Trophoblast cell (in vitro differentiated cells and primary cell): ENCODE results near the gene PCGF3.

Source experiments
- DNase-seq, 2 donors: peaks; one replicate each; pipeline ENCODE4 v3.0.0-alpha.2; 2016
- H2AFZ ChIP-seq: 2 replicates; pipeline ENCODE4 v1.6.1; 2013; ENCODE audit warnings: low read length, moderate library complexity, mild to moderate bottlenecking; ENCODE audit not compliant: insufficient read depth, poor library complexity
- H2AK5ac ChIP-seq: 2 replicates; pipeline ENCODE4 v1.6.1; 2013; ENCODE audit warnings: mild to moderate bottlenecking, low read length
- H2BK120ac ChIP-seq: 2 replicates; pipeline ENCODE4 v1.6.1; 2013; ENCODE audit warnings: low read length, mild to moderate bottlenecking, moderate library complexity; ENCODE audit not compliant: insufficient read depth, poor library complexity
- H2BK12ac ChIP-seq: 2 replicates; pipeline ENCODE4 v1.6.1; 2013; ENCODE audit warnings: mild to moderate bottlenecking, low read length, moderate library complexity
- H2BK5ac ChIP-seq: 2 replicates; pipeline ENCODE4 v1.6.1; 2013; ENCODE audit warnings: low read length, low read depth, moderate library complexity, mild to moderate bottlenecking; ENCODE audit not compliant: poor library complexity
- H3K14ac ChIP-seq: 2 replicates; pipeline ENCODE4 v1.6.1; 2013; ENCODE audit warnings: mild to moderate bottlenecking, low read length
- H3K18ac ChIP-seq: 2 replicates; pipeline ENCODE4 v1.6.1; 2013; ENCODE audit warnings: mild to moderate bottlenecking, low read length
- H3K23ac ChIP-seq: 2 replicates; pipeline ENCODE4 v1.6.1; 2013; ENCODE audit warnings: low read length
- H3K27ac ChIP-seq: 2 replicates; pipeline ENCODE4 v1.5.1; 2013; ENCODE audit warnings: low read depth, mild to moderate bottlenecking, inconsistent platforms, low read length, moderate library complexity
- H3K27me3 ChIP-seq: 2 replicates; pipeline ENCODE4 v1.6.1; 2013; ENCODE audit warnings: inconsistent platforms, mild to moderate bottlenecking, low read length, moderate library complexity; ENCODE audit not compliant: insufficient read depth
- H3K36me3 ChIP-seq, 2 experiments: 1 replicate in 1 of 2; 2 replicates in 1 of 2; pipeline ENCODE4 v1.6.1; 2013; ENCODE audit warnings: low read length in 2 of 2, mild to moderate bottlenecking in 2 of 2, moderate library complexity in 1 of 2; ENCODE audit not compliant: insufficient read depth in 2 of 2, control insufficient read depth in 1 of 2
- H3K4ac ChIP-seq: 2 replicates; pipeline ENCODE4 v1.6.1; 2013; ENCODE audit warnings: low read depth, mild to moderate bottlenecking, low read length, moderate library complexity
- H3K4me1 ChIP-seq, 2 experiments: 1 replicate in 1 of 2; 2 replicates in 1 of 2; pipeline ENCODE4 v1.6.1; 2013; ENCODE audit warnings: low read length in 2 of 2, mild to moderate bottlenecking in 2 of 2, moderate library complexity in 1 of 2; ENCODE audit not compliant: insufficient read depth in 2 of 2, control insufficient read depth in 1 of 2
- H3K4me2 ChIP-seq: 2 replicates; pipeline ENCODE4 v1.6.1; 2013; ENCODE audit warnings: inconsistent platforms, mild to moderate bottlenecking, low read length, moderate library complexity
- H3K4me3 ChIP-seq: 2 replicates; pipeline ENCODE4 v1.5.1; 2013; ENCODE audit warnings: mild to moderate bottlenecking, low read depth, low read length, inconsistent platforms
- H3K79me1 ChIP-seq: one replicate; pipeline ENCODE4 v1.6.1; 2013; ENCODE audit warnings: low read length
- H3K79me2 ChIP-seq: 2 replicates; pipeline ENCODE4 v1.6.1; 2013; ENCODE audit warnings: low read length, mild to moderate bottlenecking; ENCODE audit not compliant: control insufficient read depth, insufficient read depth, poor library complexity
- H3K9ac ChIP-seq: 2 replicates; pipeline ENCODE4 v1.6.1; 2013; ENCODE audit warnings: mild to moderate bottlenecking, low read length
- H3K9me3 ChIP-seq: 2 replicates; pipeline ENCODE4 v1.6.1; 2013; ENCODE audit warnings: low read depth, mild to moderate bottlenecking, control low read depth, inconsistent platforms, low read length; ENCODE audit not compliant: insufficient read depth
- H4K12ac ChIP-seq: 2 replicates; pipeline ENCODE4 v1.6.1; 2013; ENCODE audit warnings: low read depth, mild to moderate bottlenecking, low read length, moderate library complexity
- H4K8ac ChIP-seq: 2 replicates; pipeline ENCODE4 v1.6.1; 2013; ENCODE audit warnings: low read depth, mild to moderate bottlenecking, low read length, moderate library complexity
- H4K91ac ChIP-seq: one replicate; pipeline ENCODE4 v1.6.1; 2013; ENCODE audit warnings: low read depth, mild to moderate bottlenecking, low read length, moderate library complexity
- WGBS: extraction: QIAGEN DNeasy Blood & Tissue Kit; methylation state at CpG from one replicate; pipeline ENCODE4 v1.1.7; 2013; ENCODE audit warnings: missing lambda C conversion rate; ENCODE audit not compliant: insufficient read length, insufficient coverage; ENCODE audit errors: extremely low coverage; 5-methylcytosine and 5-hydroxymethylcytosine counted together

PCGF3 gene

DNA sequence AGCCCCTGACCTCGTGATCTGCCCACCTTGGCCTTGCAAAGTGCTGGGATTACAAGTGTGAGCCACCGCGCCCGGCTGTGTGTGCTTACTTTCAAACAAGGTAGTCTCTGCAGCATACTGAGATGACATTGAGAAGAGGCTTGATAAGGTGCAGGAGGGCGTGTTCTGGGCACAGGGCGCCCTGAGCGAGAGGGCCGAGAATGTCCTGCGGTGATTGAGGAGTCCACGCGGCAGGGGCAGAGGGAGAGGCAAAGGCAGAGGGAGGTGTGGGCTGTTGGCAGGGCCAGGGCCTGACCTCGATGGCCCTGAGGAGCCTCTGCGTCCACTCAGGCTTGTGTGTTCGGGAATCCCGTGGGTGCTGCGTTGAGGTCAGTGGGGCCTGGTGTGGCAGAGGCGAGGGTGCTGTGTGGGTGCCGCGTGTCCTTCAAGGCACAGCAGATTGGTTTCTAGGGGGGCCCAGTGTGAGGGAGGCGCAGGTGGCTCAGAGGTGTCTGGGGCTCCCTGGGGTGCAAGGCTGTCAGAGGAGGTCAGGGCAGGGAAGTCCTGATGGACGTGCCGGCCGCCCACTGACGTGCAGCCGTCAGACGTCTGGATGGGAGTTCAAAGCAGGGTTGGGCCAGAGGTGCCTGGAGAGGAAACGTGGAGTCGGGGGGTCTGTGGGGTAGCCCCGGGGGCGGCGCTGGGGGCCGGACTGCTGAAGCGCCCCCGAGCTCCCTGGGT is 12.1 kb downstream of the PCGF3 start:
- Histone ChIP-seq H3K4me2 (no peak overlapping the region), H2AK5ac (no peak overlapping the region), H2BK120ac (no peak overlapping the region), H3K79me1 (no peaks in the 10 kb centered on the region), H3K14ac (no peak overlapping the region), H3K79me2 (peaks cover 44% of the 10 kb centered on the region), H3K27ac (no peak overlapping the region), H3K27me3 (no peaks in the 10 kb centered on the region), H2AFZ (peak overlapping the region; percentile 8), H3K9ac (no peak overlapping the region), H4K8ac (no peak overlapping the region), H2BK5ac (no peak overlapping the region), H3K4ac (peak overlapping the region; percentile 8), H3K18ac (no peak overlapping the region), H4K12ac (no peak overlapping the region), H3K4me3 (no peak overlapping the region), H3K9me3 (peaks cover 9% of the 10 kb centered on the region), H3K36me3 (peaks cover 37 to 47% of the 10 kb centered on the region in 2 experiments), H4K91ac (no peak overlapping the region), H2BK12ac (no peak overlapping the region), H3K4me1 (no peaks in the 10 kb centered on the region), H3K23ac (no peak overlapping the region)
- no CpG with 5 or more reads among the region's 34 CpGs for WGBS
- DNase-seq: no peak

DNA sequence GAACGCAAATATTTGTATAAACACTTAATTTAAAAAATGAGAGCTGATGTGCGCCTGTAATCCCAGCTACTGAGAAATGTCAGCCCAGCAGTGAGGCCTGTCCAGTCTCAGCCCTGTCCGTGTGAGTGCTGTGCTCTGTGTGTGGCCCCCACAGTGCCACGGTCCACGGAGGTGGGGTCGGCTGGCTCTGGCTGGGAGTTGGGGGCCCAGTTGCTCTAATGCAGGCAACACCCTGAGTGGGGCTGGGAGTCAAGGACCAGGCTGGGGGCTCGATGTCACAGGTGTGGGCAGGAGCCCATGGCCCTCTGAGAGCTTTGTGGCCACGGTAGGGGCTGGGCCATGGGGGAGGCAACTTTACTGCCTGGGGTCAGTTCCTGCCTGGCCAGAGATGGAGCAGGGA is 12.8 kb downstream of the PCGF3 start:
- Histone ChIP-seq H4K91ac (no peak overlapping the region), H4K8ac (no peak overlapping the region), H2BK5ac (no peak overlapping the region), H3K79me2 (peaks cover 39% of the 10 kb centered on the region), H3K79me1 (no peaks in the 10 kb centered on the region), H3K27ac (no peak overlapping the region), H4K12ac (no peak overlapping the region), H3K4me2 (no peak overlapping the region), H2BK120ac (no peak overlapping the region), H3K4ac (peak overlapping the region; percentile 80), H3K9ac (no peak overlapping the region), H2BK12ac (no peak overlapping the region), H3K9me3 (peaks cover 8% of the 10 kb centered on the region), H3K18ac (no peak overlapping the region), H3K4me3 (no peak overlapping the region), H3K27me3 (no peaks in the 10 kb centered on the region), H2AK5ac (no peak overlapping the region), H3K4me1 (no peaks in the 10 kb centered on the region), H3K23ac (no peak overlapping the region), H3K14ac (no peak overlapping the region), H3K36me3 (peaks cover 39 to 54% of the 10 kb centered on the region in 2 experiments), H2AFZ (no peak overlapping the region)
- WGBS: no CpG with 5 or more reads among the region's 8 CpGs
- DNase-seq: no peak

- WGBS: no CpG with 5 or more reads among the region's 59 CpGs
Observed at GRCh38 chr4:720111-720860, 14.7 kb downstream of the PCGF3 start.

DNA sequence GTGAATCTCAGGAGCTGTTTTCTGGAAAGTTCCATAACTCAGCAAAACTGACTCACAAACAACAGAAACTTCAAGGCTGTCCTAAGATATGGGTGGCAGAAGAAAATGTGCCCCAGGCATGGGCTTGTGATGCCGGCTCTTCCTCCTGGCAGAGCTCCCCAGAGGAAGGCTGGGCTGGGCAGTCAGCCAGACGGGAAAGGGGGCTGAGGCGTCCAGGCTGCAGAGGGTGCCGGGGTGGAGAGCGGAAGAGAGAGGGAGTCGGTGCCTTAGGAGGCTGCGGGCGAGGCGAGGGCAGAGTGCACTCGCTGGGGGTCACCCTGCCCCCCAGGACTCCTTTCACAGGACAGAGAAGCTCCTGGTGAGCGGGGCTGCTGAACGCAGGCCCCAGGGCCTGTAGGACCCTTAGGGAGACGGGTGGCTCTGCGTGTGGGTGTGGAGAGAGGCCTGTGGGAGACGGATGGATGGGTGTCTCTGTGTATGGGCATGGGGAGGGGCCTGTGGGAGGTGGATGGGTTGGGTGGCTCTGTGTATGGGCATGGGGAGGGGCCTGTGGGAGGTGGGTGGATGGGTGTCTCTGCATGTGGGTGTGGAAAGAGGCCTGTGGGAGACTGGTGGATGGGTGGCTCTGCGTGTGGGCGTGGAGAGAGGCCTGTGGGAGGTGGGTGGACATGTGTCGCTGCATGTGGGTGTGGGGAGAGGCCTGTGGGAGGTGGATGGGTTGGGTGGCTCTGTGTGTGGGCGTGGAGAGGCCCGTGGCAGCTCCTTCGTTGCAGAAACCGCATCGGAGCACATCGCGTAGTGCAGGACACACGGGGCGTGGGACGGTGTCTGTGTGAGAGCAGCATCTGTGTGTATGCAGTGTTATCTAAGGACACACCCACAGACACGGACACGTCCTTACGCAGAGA is 15.9 kb downstream of the PCGF3 start:
- Histone ChIP-seq H4K91ac (no peak overlapping the region), H2BK5ac (no peak overlapping the region), H3K79me2 (peaks cover 34% of the 10 kb centered on the region), H3K18ac (peak overlapping the region; percentile 32), H3K9ac (no peak overlapping the region), H3K9me3 (peaks cover 8% of the 10 kb centered on the region), H2AFZ (no peak overlapping the region), H4K12ac (no peak overlapping the region), H3K4ac (peak overlapping the region; percentile 53), H2AK5ac (no peak overlapping the region), H4K8ac (no peak overlapping the region), H3K23ac (no peak overlapping the region), H3K36me3 (peaks cover 34 to 56% of the 10 kb centered on the region in 2 experiments), H2BK12ac (no peak overlapping the region), H3K4me1 (no peaks in the 10 kb centered on the region), H3K27me3 (no peaks in the 10 kb centered on the region), H3K14ac (no peak overlapping the region), H3K4me3 (no peak overlapping the region), H3K4me2 (no peak overlapping the region), H3K79me1 (no peaks in the 10 kb centered on the region), H2BK120ac (no peak overlapping the region), H3K27ac (no peak overlapping the region)
- no CpG with 5 or more reads among the region's 31 CpGs for WGBS
- peak in 1 of 2 donors; percentile 12 for DNase-seq

More at GRCh38 chr4:720111-720860, 14.7 kb downstream of the PCGF3 start:
- Histone ChIP-seq H3K79me2 (peaks cover 30% of the 10 kb centered on the region), H3K23ac (no peak overlapping the region), H3K4ac (peak overlapping the region; percentile 66), H3K27me3 (no peaks in the 10 kb centered on the region), H3K4me2 (no peak overlapping the region), H3K36me3 (peaks cover 34 to 54% of the 10 kb centered on the region in 2 experiments), H3K4me1 (no peaks in the 10 kb centered on the region), H2BK12ac (no peak overlapping the region), H3K18ac (no peak overlapping the region), H4K91ac (no peak overlapping the region), H4K12ac (no peak overlapping the region), H2AFZ (no peak overlapping the region), H3K27ac (no peak overlapping the region), H3K79me1 (no peaks in the 10 kb centered on the region), H3K9me3 (peaks cover 8% of the 10 kb centered on the region), H2AK5ac (no peak overlapping the region), H2BK5ac (no peak overlapping the region), H3K4me3 (peak overlapping the region; percentile 41), H3K9ac (no peak overlapping the region), H2BK120ac (no peak overlapping the region), H3K14ac (no peak overlapping the region), H4K8ac (no peak overlapping the region)
- DNase-seq: no peak
